Right lobe of liver (tissue), 4 donors: ENCODE measurements around the gene NPL.

ENCODE experiments used
- POLR2A ChIP-seq: fragments of 450-650 bp; IDR thresholded peaks from one replicate; pipeline ENCODE4 v1.6.1; 2017; ENCODE audit warnings: antibody characterized with exemption, mild to moderate bottlenecking
- TF ChIP-seq, protein P1 (sequence below), 4 donors: fragments of 200-600 bp in 3 of 4; fragments of 450-650 bp in 1 of 4; IDR thresholded peaks; one replicate each; pipeline versions ENCODE4 v1.5.1 to v1.8.0; 2016 to 2022; ENCODE audit warnings: antibody characterized with exemption in 4 of 4, mild to moderate bottlenecking in 2 of 4
- donor health status: DM: no; HTN: no; CAD: no.
- donor health status: DM: no; HTN: no; CAD: no.
- donor health status: DM: no; HTN: yes; CAD: no.

- TF ChIP-seq, protein P1, sequence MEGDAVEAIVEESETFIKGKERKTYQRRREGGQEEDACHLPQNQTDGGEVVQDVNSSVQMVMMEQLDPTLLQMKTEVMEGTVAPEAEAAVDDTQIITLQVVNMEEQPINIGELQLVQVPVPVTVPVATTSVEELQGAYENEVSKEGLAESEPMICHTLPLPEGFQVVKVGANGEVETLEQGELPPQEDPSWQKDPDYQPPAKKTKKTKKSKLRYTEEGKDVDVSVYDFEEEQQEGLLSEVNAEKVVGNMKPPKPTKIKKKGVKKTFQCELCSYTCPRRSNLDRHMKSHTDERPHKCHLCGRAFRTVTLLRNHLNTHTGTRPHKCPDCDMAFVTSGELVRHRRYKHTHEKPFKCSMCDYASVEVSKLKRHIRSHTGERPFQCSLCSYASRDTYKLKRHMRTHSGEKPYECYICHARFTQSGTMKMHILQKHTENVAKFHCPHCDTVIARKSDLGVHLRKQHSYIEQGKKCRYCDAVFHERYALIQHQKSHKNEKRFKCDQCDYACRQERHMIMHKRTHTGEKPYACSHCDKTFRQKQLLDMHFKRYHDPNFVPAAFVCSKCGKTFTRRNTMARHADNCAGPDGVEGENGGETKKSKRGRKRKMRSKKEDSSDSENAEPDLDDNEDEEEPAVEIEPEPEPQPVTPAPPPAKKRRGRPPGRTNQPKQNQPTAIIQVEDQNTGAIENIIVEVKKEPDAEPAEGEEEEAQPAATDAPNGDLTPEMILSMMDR (IDR thresholded peaks at IDR 0.05), result no peak
- TF ChIP-seq POLR2A, result no peak
These were observed 86.3 kb downstream of the NPL start for GRCh38 chr1:182875889-182876288.
